ENCODE results near the gene MUCL3. TPM values are rescaled to one million over a fixed set of nuclear protein-coding genes. Genes with fewer than 3 reads are reported as not detected.
"Not testable (repeated sequence)": the region's sequence is repeated elsewhere in the genome, so short reads cannot be mapped to it uniquely, and the experiment has no call there.

The MUCL3 gene
- total and polyA plus RNA-seq, 3 donors from 2014 or later = 0.19 to 0.45 TPM; not detected in 1

- H3K4me3 ChIP-seq = no peak overlapping the region
- H3K27ac ChIP-seq = no peak overlapping the region
- no peaks in the 10 kb centered on the region for H3K36me3 ChIP-seq (ENCODE audit: low read depth, missing control alignments)
- no peak for DNase-seq
- no peaks in the 10 kb centered on the region for H3K27me3 ChIP-seq
- H3K9me3 ChIP-seq = no peaks in the 10 kb centered on the region
- intact Hi-C loops (cut with DNase I; ENCODE audit: low total_unique reads) = no loop called here
- no peaks in the 10 kb centered on the region for H3K4me1 ChIP-seq
- WGBS, 2 donors = 94 to 95% methylated on average over 3 to 13 of the region's 13 CpGs
- TF ChIP-seq POLR2A (IDR thresholded peaks at IDR 0.05) (no peak), CTCF (IDR thresholded peaks at IDR 0.05) (no peak)
Observed at GRCh38 chr6:30896541-30896940, 44.2 kb upstream of the MUCL3 start.

DNA sequence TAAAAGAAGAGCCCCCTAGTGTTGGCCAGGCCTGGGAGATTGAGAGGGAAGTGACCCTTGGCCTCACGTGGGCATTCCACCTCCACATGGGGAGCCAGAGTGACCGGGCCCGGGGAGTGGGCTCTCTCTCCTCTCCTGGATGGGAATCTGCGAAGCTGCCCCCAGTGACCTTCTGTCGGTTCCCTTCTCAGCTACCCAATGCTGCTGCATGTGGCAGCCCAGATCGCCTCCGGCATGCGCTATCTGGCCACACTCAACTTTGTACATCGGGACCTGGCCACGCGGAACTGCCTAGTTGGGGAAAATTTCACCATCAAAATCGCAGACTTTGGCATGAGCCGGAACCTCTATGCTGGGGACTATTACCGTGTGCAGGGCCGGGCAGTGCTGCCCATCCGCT lies 42.9 kb upstream of the MUCL3 start:
- Histone ChIP-seq H3K4me1 (no peaks in the 10 kb centered on the region), H3K27ac (no peak overlapping the region), H3K9me3 (no peaks in the 10 kb centered on the region), H3K4me3 (no peak overlapping the region), H3K27me3 (no peaks in the 10 kb centered on the region), H3K36me3 (ENCODE audit: low read depth, missing control alignments) (no peaks in the 10 kb centered on the region)
- DNase-seq = no peak
- intact Hi-C loops (cut with DNase I; ENCODE audit: low total_unique reads) = no loop called here
- 87 to 92% methylated on average over 14 to 16 of the region's 16 CpGs for WGBS, 2 donors
- no peak for TF ChIP-seq CTCF (IDR thresholded peaks at IDR 0.05)
- no peak for TF ChIP-seq POLR2A (IDR thresholded peaks at IDR 0.05)

DNA sequence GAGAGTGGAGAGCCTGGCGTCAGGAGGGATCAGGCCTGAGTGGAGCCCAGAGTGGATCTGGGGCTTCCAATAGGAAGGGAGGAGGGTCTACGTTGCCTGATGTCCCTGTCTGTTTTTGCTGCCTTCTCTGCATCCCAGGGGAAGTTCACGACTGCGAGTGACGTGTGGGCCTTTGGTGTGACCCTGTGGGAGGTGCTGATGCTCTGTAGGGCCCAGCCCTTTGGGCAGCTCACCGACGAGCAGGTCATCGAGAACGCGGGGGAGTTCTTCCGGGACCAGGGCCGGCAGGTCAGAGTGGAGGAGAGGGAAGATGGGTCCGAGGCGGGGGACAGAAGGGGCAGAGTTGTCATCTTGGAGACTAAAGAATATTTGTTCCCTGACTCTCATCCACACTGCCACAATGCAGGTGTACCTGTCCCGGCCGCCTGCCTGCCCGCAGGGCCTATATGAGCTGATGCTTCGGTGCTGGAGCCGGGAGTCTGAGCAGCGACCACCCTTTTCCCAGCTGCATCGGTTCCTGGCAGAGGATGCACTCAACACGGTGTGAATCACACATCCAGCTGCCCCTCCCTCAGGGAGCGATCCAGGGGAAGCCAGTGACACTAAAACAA lies 41.9 kb upstream of the MUCL3 start:
- no peak for DNase-seq
- Histone ChIP-seq H3K4me3 (no peak overlapping the region), H3K36me3 (ENCODE audit: low read depth, missing control alignments) (no peaks in the 10 kb centered on the region), H3K9me3 (no peaks in the 10 kb centered on the region), H3K27ac (no peak overlapping the region), H3K27me3 (no peaks in the 10 kb centered on the region), H3K4me1 (no peaks in the 10 kb centered on the region)
- 74 to 76% methylated on average over 19 to 23 of the region's 23 CpGs for WGBS, 2 donors
- TF ChIP-seq CTCF (IDR thresholded peaks at IDR 0.05) = no peak
- no peak for TF ChIP-seq POLR2A (IDR thresholded peaks at IDR 0.05)
- intact Hi-C loops (cut with DNase I; ENCODE audit: low total_unique reads) = no loop called here

- 64% methylated on average over 1 of the region's 1 CpG for WGBS, 2 donors
- Histone ChIP-seq H3K36me3 (ENCODE audit: low read depth, missing control alignments) (no peaks in the 10 kb centered on the region), H3K9me3 (no peaks in the 10 kb centered on the region), H3K4me3 (no peak overlapping the region), H3K27me3 (no peaks in the 10 kb centered on the region), H3K4me1 (no peaks in the 10 kb centered on the region), H3K27ac (no peak overlapping the region)
- TF ChIP-seq CTCF (IDR thresholded peaks at IDR 0.05) (no peak), POLR2A (IDR thresholded peaks at IDR 0.05) (no peak)
- DNase-seq = no peak
- intact Hi-C loops (cut with DNase I; ENCODE audit: low total_unique reads) = no loop called here
Observed at GRCh38 chr6:30900863-30901417, 39.8 kb upstream of the MUCL3 start.

DNA sequence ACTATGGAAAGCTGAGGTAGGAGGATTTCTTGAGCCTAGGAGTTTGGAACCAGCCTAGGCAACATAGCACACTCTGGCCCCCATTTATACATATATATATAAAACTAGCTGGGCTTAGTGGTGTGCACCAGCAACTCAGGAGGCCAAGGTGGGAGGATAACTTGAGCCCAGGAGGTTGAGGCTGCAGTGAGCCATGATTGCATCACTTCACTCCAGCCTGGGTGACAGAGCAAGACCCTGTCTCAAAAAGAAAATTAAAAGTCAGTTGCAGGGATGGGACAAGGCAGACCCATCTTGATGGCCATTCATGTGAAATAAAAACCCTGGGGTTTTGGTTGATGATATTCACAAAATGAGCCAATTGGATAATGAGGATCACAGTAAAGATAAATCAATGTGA lies 39.3 kb upstream of the MUCL3 start:
- intact Hi-C loops (cut with DNase I; ENCODE audit: low total_unique reads) = no loop called here
- TF ChIP-seq POLR2A (IDR thresholded peaks at IDR 0.05) = no peak
- no peak for TF ChIP-seq CTCF (IDR thresholded peaks at IDR 0.05)
- Histone ChIP-seq H3K27me3 (no peaks in the 10 kb centered on the region), H3K4me3 (no peak overlapping the region), H3K4me1 (no peaks in the 10 kb centered on the region), H3K36me3 (ENCODE audit: low read depth, missing control alignments) (no peaks in the 10 kb centered on the region), H3K27ac (no peak overlapping the region), H3K9me3 (no peaks in the 10 kb centered on the region)
- no peak for DNase-seq

- H3K4me3 ChIP-seq; DNase-seq; H3K36me3 ChIP-seq (ENCODE audit: low read depth, missing control alignments); H3K4me1 ChIP-seq; H3K9me3 ChIP-seq; intact Hi-C loops (cut with DNase I; ENCODE audit: low total_unique reads); H3K27ac ChIP-seq; H3K27me3 ChIP-seq: not testable (repeated sequence)
- WGBS, 2 donors = 72 to 79% methylated on average over 9 of the region's 9 CpGs
Observed at GRCh38 chr6:30902196-30902595, 38.6 kb upstream of the MUCL3 start.
